Parathyroid adenoma (tissue), 2 donors: ENCODE data around the gene ARHGAP10.

Experiments used
- H2AFZ ChIP-seq: fragments of 300-600 bp; sonication (generic); one replicate; pipeline ENCODE4 v1.7.0; 2017; ENCODE audit warnings: antibody characterized with exemption, mild to moderate bottlenecking
- H3K27ac ChIP-seq: fragments of 300-600 bp; sonication (generic); one replicate; pipeline ENCODE4 v1.7.0; 2017
- H3K27me3 ChIP-seq: fragments of 300-600 bp; sonication (generic); one replicate; pipeline ENCODE4 v1.7.0; 2017; ENCODE audit warnings: low read length; ENCODE audit not compliant: control insufficient read depth, insufficient read depth
- H3K36me3 ChIP-seq: fragments of 300-600 bp; sonication (generic); one replicate; pipeline ENCODE4 v1.7.0; 2017; ENCODE audit warnings: low read length; ENCODE audit not compliant: control insufficient read depth, insufficient read depth
- H3K4me1 ChIP-seq: fragments of 300-600 bp; sonication (generic); one replicate; pipeline ENCODE4 v1.7.0; 2017; ENCODE audit warnings: control low read depth
- H3K4me2 ChIP-seq: fragments of 300-600 bp; sonication (generic); one replicate; pipeline ENCODE4 v1.7.0; 2017; ENCODE audit warnings: low read length
- H3K4me3 ChIP-seq: fragments of 300-600 bp; sonication (generic); one replicate; pipeline ENCODE4 v1.7.0; 2017; ENCODE audit warnings: low read depth, low read length
- H3K79me2 ChIP-seq: fragments of 300-600 bp; sonication (generic); one replicate; pipeline ENCODE4 v1.7.0; 2017; ENCODE audit warnings: control low read depth
- H3K9ac ChIP-seq: fragments of 300-600 bp; sonication (generic); one replicate; pipeline ENCODE4 v1.7.0; 2017; ENCODE audit warnings: mild to moderate bottlenecking
- H3K9me3 ChIP-seq: fragments of 300-600 bp; sonication (generic); one replicate; pipeline ENCODE4 v1.7.0; 2017; ENCODE audit warnings: low read length; ENCODE audit not compliant: control insufficient read depth
- CTCF ChIP-seq: fragments of 300-600 bp; sonication (generic); IDR thresholded peaks from one replicate; pipeline ENCODE4 v1.7.0; 2017; ENCODE audit warnings: antibody characterized with exemption, mild to moderate bottlenecking
- donor health status: primary hyperparathyroidism.

ARHGAP10 gene

GRCh38 chr4:148068065-148068911 lies 336.4 kb downstream of the ARHGAP10 start:
- Histone ChIP-seq H3K36me3 (no peaks in the 10 kb centered on the region), H3K9me3 (no peaks in the 10 kb centered on the region), H3K27me3 (no peaks in the 10 kb centered on the region), H2AFZ (no peak overlapping the region), H3K4me1 (peaks cover 12% of the 10 kb centered on the region), H3K79me2 (no peaks in the 10 kb centered on the region), H3K9ac (no peak overlapping the region), H3K4me3 (no peak overlapping the region), H3K4me2 (no peak overlapping the region), H3K27ac (no peak overlapping the region)
- no peak for TF ChIP-seq CTCF

- Histone ChIP-seq H3K27me3 (no peaks in the 10 kb centered on the region), H3K79me2 (no peaks in the 10 kb centered on the region), H3K4me3 (peak overlapping the region; percentile 6), H3K4me1 (peaks cover 12% of the 10 kb centered on the region), H3K9ac (no peak overlapping the region), H3K9me3 (no peaks in the 10 kb centered on the region), H2AFZ (no peak overlapping the region), H3K4me2 (peak overlapping the region; percentile 23), H3K27ac (peak overlapping the region; percentile 65), H3K36me3 (no peaks in the 10 kb centered on the region)
- no peak for TF ChIP-seq CTCF
These were observed 337.4 kb downstream of the ARHGAP10 start for GRCh38 chr4:148069086-148069894.

- no peaks in the 10 kb centered on the region for H3K79me2 ChIP-seq
- peak overlapping the region; percentile 65 for H3K27ac ChIP-seq
- no peaks in the 10 kb centered on the region for H3K36me3 ChIP-seq
- H2AFZ ChIP-seq, result no peak overlapping the region
- H3K9me3 ChIP-seq, result no peaks in the 10 kb centered on the region
- H3K4me1 ChIP-seq, result peaks cover 12% of the 10 kb centered on the region
- peak overlapping the region; percentile 23 for H3K4me2 ChIP-seq
- peak overlapping the region; percentile 6 for H3K4me3 ChIP-seq
- no peak overlapping the region for H3K9ac ChIP-seq
- TF ChIP-seq CTCF, result no peak
- H3K27me3 ChIP-seq, result no peaks in the 10 kb centered on the region
These were observed 337.9 kb downstream of the ARHGAP10 start for GRCh38 chr4:148069895-148070178.

- Histone ChIP-seq H3K27me3 (no peaks in the 10 kb centered on the region), H3K9ac (no peak overlapping the region), H3K4me3 (no peak overlapping the region), H2AFZ (no peak overlapping the region), H3K4me1 (peaks cover 12% of the 10 kb centered on the region), H3K4me2 (no peak overlapping the region), H3K27ac (no peak overlapping the region), H3K36me3 (no peaks in the 10 kb centered on the region), H3K9me3 (no peaks in the 10 kb centered on the region), H3K79me2 (no peaks in the 10 kb centered on the region)
- TF ChIP-seq CTCF, result no peak
These were observed 339.1 kb downstream of the ARHGAP10 start for GRCh38 chr4:148071009-148071408.
